Epithelial cell of esophagus (primary cell): ENCODE data around the gene RARG.

Experiments
- DNase-seq: peaks from one replicate; pipeline ENCODE4 v3.0.0; 2010; ENCODE audit warnings: low read depth
- H3K4me3 ChIP-seq: 2 replicates; pipeline ENCODE4 v1.5.1; 2011; ENCODE audit warnings: mild to moderate bottlenecking, low read length, control low read depth
- CTCF ChIP-seq: IDR thresholded peaks from 2 replicates; pipeline ENCODE4 v1.5.1; 2011; ENCODE audit warnings: low read depth, mild to moderate bottlenecking, low read length, control low read depth, inconsistent platforms; ENCODE audit not compliant: insufficient read depth; ENCODE audit errors: missing control alignments

Gene RARG

GRCh38 chr12:53187145-53187899, 44.7 kb downstream of the RARG start:
- H3K4me3 ChIP-seq = no peak overlapping the region
- TF ChIP-seq CTCF = no peak
- no peak for DNase-seq

GRCh38 chr12:53186745-53187144, 45.3 kb downstream of the RARG start:
- H3K4me3 ChIP-seq = no peak overlapping the region
- TF ChIP-seq CTCF = no peak
- no peak for DNase-seq

GRCh38 chr12:53185582-53186153, 46.3 kb downstream of the RARG start:
- no peak for TF ChIP-seq CTCF
- no peak overlapping the region for H3K4me3 ChIP-seq
- no peak for DNase-seq

- H3K4me3 ChIP-seq = no peak overlapping the region
- no peak for TF ChIP-seq CTCF
- DNase-seq = no peak
Measured at GRCh38 chr12:53184828-53185227, 47.2 kb downstream of the RARG start.

GRCh38 chr12:53182903-53183302, 49.1 kb downstream of the RARG start:
- DNase-seq = peak; percentile 64

GRCh38 chr12:53181935-53182334, 50.1 kb downstream of the RARG start:
- DNase-seq = no peak
- no peak for TF ChIP-seq CTCF
- peak overlapping the region; percentile 70 for H3K4me3 ChIP-seq

More at GRCh38 chr12:53182903-53183302, 49.1 kb downstream of the RARG start:
- TF ChIP-seq CTCF = no peak
- H3K4me3 ChIP-seq = no peak overlapping the region
